Loucy (cell line): Measurements from ENCODE around the gene ADISSP.

Source experiments
- H2AFZ ChIP-seq: fragments of 200-600 bp; sonication (generic); 2 replicates; pipeline ENCODE4 v1.6.0; 2016; ENCODE audit warnings: antibody characterized with exemption, mild to moderate bottlenecking, low read length, moderate library complexity
- H3F3A ChIP-seq: fragments of 200-600 bp; 2 replicates; pipeline ENCODE4 v1.6.0; 2016; ENCODE audit warnings: antibody characterized with exemption, low read depth, mild to moderate bottlenecking
- H3K27me3 ChIP-seq: fragments of 200-600 bp; sonication (generic); 2 replicates; pipeline ENCODE4 v1.6.1; 2014; ENCODE audit warnings: low read length, mild to moderate bottlenecking; ENCODE audit not compliant: insufficient read depth, poor library complexity, severe bottlenecking
- H3K36me3 ChIP-seq: fragments of 200-600 bp; sonication (generic); 2 replicates; pipeline ENCODE4 v1.6.1; 2016; ENCODE audit warnings: low read length; ENCODE audit not compliant: insufficient read depth
- H3K4me1 ChIP-seq: fragments of 200-600 bp; sonication (generic); 2 replicates; pipeline ENCODE4 v1.5.1; 2014; ENCODE audit warnings: low read length, mild to moderate bottlenecking; ENCODE audit not compliant: insufficient read depth, poor library complexity, severe bottlenecking
- H3K4me2 ChIP-seq: fragments of 200-600 bp; sonication (generic); 2 replicates; pipeline ENCODE4 v1.6.0; 2014; ENCODE audit warnings: antibody characterized with exemption, low read length, low read depth, mild to moderate bottlenecking; ENCODE audit not compliant: poor library complexity, severe bottlenecking
- H3K4me3 ChIP-seq: fragments of 200-600 bp; sonication (generic); 2 replicates; pipeline ENCODE4 v1.5.1; 2014; ENCODE audit warnings: low read length, mild to moderate bottlenecking, mixed read lengths; ENCODE audit not compliant: poor library complexity, severe bottlenecking
- H3K79me2 ChIP-seq: fragments of 200-600 bp; sonication (generic); 2 replicates; pipeline ENCODE4 v1.6.1; 2014; ENCODE audit warnings: low read length; ENCODE audit not compliant: insufficient read depth
- H3K9ac ChIP-seq: fragments of 200-600 bp; sonication (generic); 2 replicates; pipeline ENCODE4 v1.6.0; 2014; ENCODE audit warnings: mild to moderate bottlenecking, low read depth, low read length, moderate library complexity; ENCODE audit not compliant: poor library complexity, severe bottlenecking
- H3K9me2 ChIP-seq: fragments of 200-600 bp; sonication (generic); replicated peaks from 2 replicates; pipeline ENCODE4 v1.6.1; 2016; ENCODE audit warnings: low read depth, low read length, mixed read lengths
- H3K9me3 ChIP-seq: fragments of 200-600 bp; sonication (generic); 2 replicates; pipeline ENCODE4 v1.6.1; 2014; ENCODE audit warnings: mild to moderate bottlenecking, antibody characterized with exemption, low read length, low read depth; ENCODE audit not compliant: insufficient read depth
- H4K20me1 ChIP-seq: fragments of 200-600 bp; sonication (generic); 2 replicates; pipeline ENCODE4 v1.6.0; 2014; ENCODE audit warnings: antibody characterized with exemption, low read length, mild to moderate bottlenecking; ENCODE audit not compliant: insufficient read depth, poor library complexity, severe bottlenecking
- CTCF ChIP-seq: fragments of 200-600 bp; sonication (generic); conservative IDR thresholded peaks from 2 replicates; pipeline ENCODE4 v1.5.1; 2014; ENCODE audit warnings: mild to moderate bottlenecking, antibody characterized with exemption, low read length
- EZH2phosphoT487 ChIP-seq: fragments of 200-600 bp; IDR thresholded peaks from 2 replicates; pipeline ENCODE4 v1.6.1; 2018; ENCODE audit warnings: antibody characterized with exemption, mild to moderate bottlenecking, moderate library complexity, borderline replicate concordance

ADISSP gene

GRCh38 chr20:3724356-3724755 lies 43.2 kb downstream of the ADISSP start:
- Histone ChIP-seq H3K4me1 (no peaks in the 10 kb centered on the region), H3K4me2 (no peak overlapping the region), H3K79me2 (no peaks in the 10 kb centered on the region), H3K9ac (no peak overlapping the region), H3K27me3 (no peaks in the 10 kb centered on the region), H3K36me3 (no peaks in the 10 kb centered on the region), H4K20me1 (no peaks in the 10 kb centered on the region), H3K9me2 (no peaks in the 10 kb centered on the region), H3K4me3 (no peak overlapping the region), H3K9me3 (no peaks in the 10 kb centered on the region), H3F3A (no peaks in the 10 kb centered on the region), H2AFZ (no peak overlapping the region)
- no peak for TF ChIP-seq EZH2phosphoT487
- TF ChIP-seq CTCF: no peak

- H3K79me2 ChIP-seq: no peaks in the 10 kb centered on the region
- H3K9ac ChIP-seq: no peak overlapping the region
- no peak for TF ChIP-seq EZH2phosphoT487
- TF ChIP-seq CTCF: no peak
- no peaks in the 10 kb centered on the region for H4K20me1 ChIP-seq
- no peak overlapping the region for H3K4me3 ChIP-seq
- no peak overlapping the region for H2AFZ ChIP-seq
- H3K9me2 ChIP-seq: no peaks in the 10 kb centered on the region
- no peaks in the 10 kb centered on the region for H3K9me3 ChIP-seq
- no peaks in the 10 kb centered on the region for H3K4me1 ChIP-seq
- no peaks in the 10 kb centered on the region for H3F3A ChIP-seq
- H3K4me2 ChIP-seq: no peak overlapping the region
- no peaks in the 10 kb centered on the region for H3K27me3 ChIP-seq
- H3K36me3 ChIP-seq: no peaks in the 10 kb centered on the region
Observed at GRCh38 chr20:3723284-3723683, 44.3 kb downstream of the ADISSP start.

GRCh38 chr20:3721912-3722311 lies 45.6 kb downstream of the ADISSP start:
- no peaks in the 10 kb centered on the region for H3K36me3 ChIP-seq
- no peak overlapping the region for H3K4me3 ChIP-seq
- H2AFZ ChIP-seq: no peak overlapping the region
- H3K27me3 ChIP-seq: no peaks in the 10 kb centered on the region
- no peak overlapping the region for H3K4me2 ChIP-seq
- no peaks in the 10 kb centered on the region for H3F3A ChIP-seq
- no peaks in the 10 kb centered on the region for H3K9me2 ChIP-seq
- no peak for TF ChIP-seq EZH2phosphoT487
- TF ChIP-seq CTCF: no peak
- H3K79me2 ChIP-seq: no peaks in the 10 kb centered on the region
- no peak overlapping the region for H3K9ac ChIP-seq
- H4K20me1 ChIP-seq: no peaks in the 10 kb centered on the region
- H3K4me1 ChIP-seq: no peaks in the 10 kb centered on the region
- no peaks in the 10 kb centered on the region for H3K9me3 ChIP-seq
